Amniotic epithelial cell (primary cell): ENCODE results near the gene SACS.

Source experiments
- DNase-seq: peaks from one replicate; pipeline ENCODE4 v3.0.0-alpha.2; 2010; ENCODE audit warnings: low read depth

The SACS gene

GRCh38 chr13:23433171-23434153, at the start of gene SACS:
TSS of gene SACS (minus strand) at chr13:23433702. CDS start at chr13:23411239, 22,463 bp downstream.
- DNase-seq: peak; percentile 31

GRCh38 chr13:23480324-23480723, 46.8 kb upstream of the SACS start:
- DNase-seq: no peak

DNA sequence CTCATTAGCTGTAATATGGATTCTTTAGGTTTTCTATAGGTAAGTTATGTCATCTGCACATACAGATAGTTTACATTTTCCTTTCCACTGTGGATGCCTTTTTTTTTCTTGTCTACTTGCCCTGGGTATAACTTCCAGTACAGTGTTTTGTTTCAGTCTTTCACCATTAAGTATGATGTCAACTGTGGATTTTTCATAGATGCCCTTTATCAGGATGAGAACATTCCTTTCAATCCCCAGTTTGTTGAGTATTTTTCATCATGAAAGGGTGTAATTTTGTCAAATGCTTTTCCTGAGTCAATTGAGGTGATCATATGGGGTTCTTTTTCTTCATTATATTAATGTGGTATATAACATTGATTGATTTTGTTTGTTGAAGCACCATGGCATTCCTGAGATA, 43.6 kb upstream of the SACS start:
- DNase-seq: peak; percentile 52

GRCh38 chr13:23473221-23473620, 39.7 kb upstream of the SACS start:
- no peak for DNase-seq

DNA sequence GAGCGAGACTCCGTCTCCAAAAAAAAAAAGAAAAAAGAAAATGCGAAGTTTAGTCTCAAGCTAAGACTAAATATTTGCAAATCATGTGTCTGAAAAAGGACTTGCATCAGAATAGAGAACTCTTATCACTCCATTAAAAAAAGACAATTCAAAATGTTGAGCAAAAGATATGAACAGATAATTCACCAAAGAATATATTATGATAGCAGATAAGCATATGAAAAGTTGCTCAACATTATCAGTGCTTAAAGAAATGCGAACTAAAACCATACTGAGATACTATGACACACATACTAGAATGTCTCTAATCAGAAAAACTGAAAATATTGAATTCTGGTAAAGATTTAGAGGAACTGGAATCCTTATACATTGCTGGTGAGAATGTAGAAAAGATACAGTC, 38.7 kb upstream of the SACS start:
- DNase-seq: peak; percentile 33

DNA sequence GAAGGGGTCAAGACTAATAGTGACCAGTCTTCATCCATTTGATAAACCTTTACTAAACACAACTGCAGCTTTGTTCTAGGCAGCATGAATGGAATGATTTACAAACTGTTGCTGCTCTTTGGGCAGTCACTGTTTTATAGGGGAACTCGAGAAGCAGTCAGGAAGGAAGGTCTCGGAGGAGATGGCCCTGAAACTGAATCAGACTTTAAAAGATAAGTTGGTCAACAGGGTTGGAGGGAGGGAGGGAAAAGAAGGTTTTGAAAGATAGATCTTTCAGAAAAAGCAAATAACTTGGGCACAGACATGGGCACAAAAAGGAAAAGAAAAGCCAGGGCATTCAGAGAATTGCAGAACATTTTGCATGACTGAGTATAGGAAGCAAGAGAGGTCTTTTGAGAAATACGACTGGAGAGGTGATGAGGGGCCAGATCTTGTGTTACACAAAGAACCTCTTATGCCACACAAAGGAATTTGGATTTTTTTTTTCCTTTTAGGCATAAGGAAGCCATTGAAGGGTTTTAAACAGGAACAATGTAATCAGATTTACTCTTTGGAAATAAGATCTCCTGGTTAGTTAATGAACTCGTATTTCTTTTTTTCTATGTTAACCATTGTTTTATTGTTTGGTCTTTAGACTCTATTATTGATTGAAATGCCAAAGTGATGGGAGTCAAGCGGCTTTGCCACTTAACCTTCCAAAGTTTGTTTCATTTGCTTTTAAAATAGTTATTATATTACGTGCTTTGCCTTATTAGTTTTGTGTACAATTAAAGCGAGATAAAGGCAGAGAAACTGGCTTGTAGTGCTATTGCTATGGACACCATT, 37.5 kb upstream of the SACS start:
- no peak for DNase-seq

- DNase-seq: peak; percentile 85
Measured at GRCh38 chr13:23469951-23470421, 36.5 kb upstream of the SACS start.

DNA sequence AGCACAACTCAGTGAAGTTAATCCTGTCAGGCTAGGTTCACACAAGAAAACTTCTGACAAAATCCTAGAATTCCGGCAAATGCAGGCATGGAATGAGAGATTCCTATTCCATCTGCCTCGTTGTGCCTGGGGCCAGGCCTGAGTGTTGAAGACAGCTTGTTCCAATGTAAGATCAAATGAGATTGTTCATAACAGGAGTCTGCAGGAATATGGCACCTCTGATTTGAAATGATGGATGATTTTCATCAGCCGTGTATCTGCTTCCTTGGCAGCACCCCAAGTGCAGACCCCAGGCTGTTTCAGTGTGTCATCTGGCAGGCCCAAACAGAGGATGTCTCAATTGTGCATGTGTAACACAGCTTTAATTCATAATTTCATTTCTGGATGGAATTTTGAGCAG, 35.3 kb upstream of the SACS start:
- no peak for DNase-seq

DNA sequence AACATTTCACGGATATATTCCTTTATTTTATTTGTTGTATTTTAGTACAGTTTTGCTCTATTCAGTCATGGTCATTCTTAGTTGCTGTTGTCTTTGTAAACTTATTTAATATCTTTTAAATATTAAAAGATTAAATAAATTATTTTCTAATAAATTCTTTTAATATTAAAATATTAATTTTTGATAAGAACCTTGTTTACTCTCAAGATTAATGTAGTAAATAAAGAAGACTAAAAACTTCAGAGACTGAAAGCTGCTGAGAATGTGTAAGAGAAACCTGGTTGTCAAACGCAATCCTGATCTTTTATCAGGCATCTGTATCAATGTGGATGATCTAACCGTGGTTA, 34.4 kb upstream of the SACS start:
- no peak for DNase-seq

- no peak for DNase-seq
Measured at GRCh38 chr13:23467048-23467931, 33.8 kb upstream of the SACS start.

DNA sequence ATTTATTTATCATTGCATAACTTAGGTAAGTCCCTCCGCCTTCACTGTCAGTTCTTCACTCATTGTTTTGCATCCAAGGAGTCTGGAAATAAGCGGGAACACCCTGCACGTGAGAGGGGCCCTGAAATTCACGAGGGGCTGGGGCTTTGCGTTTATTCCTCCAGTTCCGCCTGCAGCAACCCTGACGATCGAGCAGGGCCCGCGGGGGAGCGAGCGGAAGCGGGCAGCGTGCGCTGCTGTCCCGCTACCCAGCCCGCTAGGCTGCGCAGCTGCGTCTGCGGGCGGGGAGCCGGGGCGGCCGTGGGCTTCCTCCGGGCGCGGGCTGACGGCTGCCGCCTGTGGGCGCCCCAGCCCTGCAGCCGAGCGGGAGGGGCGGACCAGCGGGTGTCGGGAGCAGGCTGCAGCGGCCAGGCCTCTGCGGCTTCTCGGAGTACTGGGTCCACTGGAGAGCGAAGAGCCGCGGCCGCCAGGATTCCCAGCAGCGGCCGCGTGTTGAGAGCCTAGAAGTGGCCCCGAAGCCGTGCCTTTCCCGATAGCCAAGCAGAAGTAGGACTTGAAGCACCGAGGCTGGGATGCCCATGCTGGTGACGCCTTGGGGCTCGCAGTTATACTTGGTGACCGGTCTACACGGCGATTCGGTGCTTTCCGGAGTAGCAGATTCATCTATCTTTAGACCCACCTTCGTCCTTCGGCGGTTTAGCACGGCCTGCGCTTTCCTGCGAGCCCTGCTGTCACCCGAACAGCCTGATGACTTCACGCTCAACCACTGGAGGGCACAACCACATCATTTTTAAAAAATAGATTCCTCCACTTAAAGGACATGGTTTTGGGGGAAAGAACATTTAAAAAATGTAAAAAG, 32.9 kb upstream of the SACS start:
- peak; percentile 74 for DNase-seq

DNA sequence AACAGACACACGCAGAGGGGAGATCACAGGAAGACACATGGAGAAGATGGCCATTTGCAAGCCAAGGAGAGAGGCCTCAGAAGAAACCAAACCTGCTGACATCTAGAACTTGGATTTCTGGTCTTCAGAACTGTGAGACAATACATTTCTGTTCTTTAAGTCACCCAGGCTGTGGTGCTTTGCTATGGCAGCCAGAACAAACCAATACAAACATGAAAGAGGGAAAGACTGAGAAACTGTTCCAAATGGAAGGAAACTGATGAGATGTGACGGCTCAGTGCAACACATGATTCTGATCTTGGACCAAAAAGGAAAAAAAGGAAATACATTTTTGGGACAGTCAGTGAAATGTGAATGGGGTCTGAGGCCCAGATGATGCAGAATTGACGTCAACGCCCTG, 30.2 kb upstream of the SACS start:
- DNase-seq: peak; percentile 13

DNA sequence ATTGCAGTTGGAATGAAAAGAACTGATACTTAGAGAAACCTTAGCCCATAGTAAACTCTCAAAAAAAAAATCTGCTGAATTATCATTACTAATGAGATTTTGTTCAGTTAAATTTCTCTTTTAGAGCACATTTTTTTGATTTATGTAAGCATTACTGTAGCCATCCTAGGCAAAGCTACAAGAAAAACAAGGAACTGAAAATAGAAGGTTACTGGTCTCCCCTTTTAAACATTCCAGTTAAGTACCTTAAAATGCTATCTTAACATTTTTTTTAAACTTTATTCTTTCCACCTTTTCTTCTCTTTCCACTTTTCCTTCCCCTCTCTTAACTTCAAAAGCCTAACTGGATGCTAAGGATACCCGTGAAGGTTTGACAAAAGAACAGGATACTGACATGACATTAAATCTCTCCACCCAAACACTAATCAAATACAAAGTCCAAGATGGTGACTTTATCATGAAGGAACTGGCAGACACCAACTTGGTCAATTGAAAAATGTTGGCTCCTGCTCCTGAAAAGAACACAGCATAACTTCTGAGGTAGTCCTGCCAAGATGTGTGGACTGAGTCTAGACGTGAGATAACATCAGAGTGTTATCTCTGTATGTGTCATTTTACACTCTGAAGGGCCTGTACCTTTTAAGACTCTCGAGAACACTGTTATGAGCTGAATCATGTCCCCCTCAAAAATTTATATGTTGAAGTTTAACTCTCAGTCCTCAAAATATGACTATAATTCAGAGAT, 29.5 kb upstream of the SACS start:
- peak; percentile 62 for DNase-seq

DNA sequence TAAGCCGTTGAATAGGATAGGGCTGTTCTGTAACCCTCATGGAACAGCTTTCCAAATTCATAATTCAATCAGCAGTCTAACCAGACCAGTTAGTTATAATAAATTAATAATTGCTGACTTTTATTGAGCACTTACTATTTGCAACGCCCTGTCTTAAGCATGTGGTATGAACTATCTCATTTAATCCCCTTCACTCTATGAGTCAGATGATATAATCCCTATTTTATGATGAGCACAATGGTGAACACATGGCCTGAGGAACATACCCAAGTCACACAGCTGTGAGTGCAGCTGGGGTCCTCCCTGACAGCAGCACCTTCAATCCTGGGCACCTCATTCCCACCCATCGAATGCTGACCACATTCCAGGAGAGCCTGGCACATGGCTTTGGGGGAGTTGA, 28.0 kb upstream of the SACS start:
- DNase-seq: no peak

GRCh38 chr13:23460921-23461320, 27.4 kb upstream of the SACS start:
- no peak for DNase-seq

GRCh38 chr13:23460309-23460708, 26.8 kb upstream of the SACS start:
- no peak for DNase-seq

DNA sequence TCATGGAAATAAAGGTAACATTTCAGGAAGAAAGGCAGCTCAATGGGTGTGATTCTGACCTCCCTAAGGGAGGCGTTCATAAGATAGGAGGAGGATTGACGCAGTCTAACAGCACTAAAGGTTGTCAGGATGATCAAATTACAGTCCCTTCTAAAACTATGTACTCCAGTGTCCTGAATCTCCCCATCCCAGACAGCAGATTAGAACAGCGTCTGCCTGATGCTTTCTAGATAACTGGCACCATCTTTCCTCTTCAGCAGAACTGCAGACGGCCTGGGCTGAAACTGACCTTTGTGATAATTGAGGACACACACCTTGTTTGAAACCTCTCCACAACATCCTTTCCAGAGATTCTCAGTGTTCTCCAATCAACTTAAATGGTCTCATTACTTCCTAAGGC, 25.5 kb upstream of the SACS start:
- no peak for DNase-seq

DNA sequence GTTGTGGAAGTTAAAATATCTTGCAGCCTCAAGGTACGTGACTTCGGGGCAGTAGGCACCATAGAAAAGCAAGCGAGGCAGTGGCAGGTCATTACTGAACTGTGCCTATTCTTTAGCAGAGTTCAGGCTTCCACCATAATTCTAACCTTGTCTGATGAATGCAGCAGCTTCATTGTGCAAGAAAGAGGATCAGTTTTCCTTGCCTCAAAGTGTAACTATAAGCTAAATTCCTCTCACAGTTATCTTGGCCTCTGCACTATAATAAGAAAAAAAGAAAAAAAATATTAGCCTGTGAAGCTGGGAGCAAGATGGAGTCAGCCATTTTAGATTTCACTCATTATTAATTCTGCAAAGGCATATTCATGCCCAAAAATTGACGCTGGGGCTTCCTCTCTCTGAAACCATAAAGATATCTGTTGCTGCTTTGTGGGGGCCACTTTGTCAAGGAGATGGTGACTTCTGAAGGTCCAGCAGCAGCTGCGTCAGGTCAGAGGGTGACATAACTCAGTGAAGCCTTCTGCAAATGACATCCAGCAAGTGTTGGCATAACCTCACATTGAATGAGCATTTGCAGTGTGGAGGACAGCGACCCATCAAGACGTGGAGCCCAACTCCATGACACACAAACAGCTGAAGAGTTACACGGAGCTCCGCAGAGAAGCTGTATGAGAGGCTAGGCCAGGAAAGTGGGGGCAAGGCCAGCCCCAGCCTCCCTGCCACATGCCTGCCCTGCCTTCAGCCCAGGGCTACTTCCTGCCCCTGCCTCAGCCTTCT, 23.1 kb upstream of the SACS start:
- no peak for DNase-seq

GRCh38 chr13:23455401-23456185, 22.1 kb upstream of the SACS start:
- DNase-seq: no peak
